ENCODE results near the gene TUBGCP6. TPM values are rescaled to one million over a fixed set of nuclear protein-coding genes. Genes with fewer than 3 reads are reported as not detected.

Gene TUBGCP6
- total and polyA plus RNA-seq, 10 of the 15 experiments (the other 5 are each of a cell fraction or from before 2014, with no cell fraction given), result 0.74 to 41.4 (median 19.4) TPM

DNA sequence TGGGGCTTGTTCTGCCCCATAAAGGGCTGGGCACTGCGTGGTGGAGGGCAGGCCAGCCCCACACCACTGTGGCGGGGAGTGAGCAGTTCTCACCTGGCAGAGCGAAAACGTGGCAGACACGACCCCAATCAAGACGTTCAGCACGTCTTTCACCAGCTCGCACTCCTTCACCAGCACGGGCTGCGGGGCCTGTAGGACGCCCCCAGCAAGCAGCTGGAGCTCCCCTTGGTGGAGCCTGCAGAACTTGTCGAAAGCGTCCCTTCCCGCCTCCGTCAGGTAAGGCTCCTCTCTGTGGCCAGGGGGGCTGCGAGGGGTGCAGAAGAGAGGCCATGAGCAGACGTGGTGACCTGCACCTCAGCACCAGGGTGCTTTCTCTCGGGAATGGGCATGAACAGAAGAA, 11.6 kb downstream of the TUBGCP6 start:
- ChIA-PET CTCF (interaction anchor here (1.2 kb wide), 1 partner anchor 8 kb away, joined by 4 read pairs; no protein-coding TSS in a partner anchor), RAD21 (ENCODE audit: unreplicated experiment) (no interaction called here), POLR2A (no interaction called here), SMC1A (ENCODE audit: uncharacterized antibody, unreplicated experiment) (no interaction called here)
- Histone ChIP-seq H3K4me2 (ENCODE audit: control insufficient read depth, insufficient read depth) (no peak overlapping the region), H3K79me2 (ENCODE audit: control insufficient read depth, insufficient read depth, low read length) (peaks cover 9% of the 10 kb centered on the region), H3K27ac (ENCODE audit: control insufficient read depth, insufficient read depth) (no peak overlapping the region), H3K27me3 (replicated peaks in 1 of 2; ENCODE audit: control insufficient read depth in 2 of 2, insufficient read depth in 2 of 2, low read length in 1 of 2) (no peaks in the 10 kb centered on the region), H4K20me1 (ENCODE audit: control insufficient read depth, insufficient read depth) (no peaks in the 10 kb centered on the region), H3K4me1 (ENCODE audit: control insufficient read depth, insufficient read depth, low read length) (no peaks in the 10 kb centered on the region), H3K36me3 (ENCODE audit: control insufficient read depth in 2 of 2, insufficient read depth in 2 of 2, low read length in 1 of 2) (peaks cover 0 to 8% of the 10 kb centered on the region in 2 experiments; a peak in 2 of 4 replicates), H2AFZ (ENCODE audit: control insufficient read depth, low read depth, low read length) (no peak overlapping the region), H3K9me3 (replicated peaks; ENCODE audit: control insufficient read depth, insufficient read depth, low read length) (no peaks in the 10 kb centered on the region), H3K9ac (ENCODE audit: control insufficient read depth, insufficient read depth, low read length) (no peak overlapping the region), H3K4me3 (no peak overlapping the region)
- ATAC-seq (no peak), FAIRE-seq (no peak), DNase-seq (ENCODE audit: low read depth, low spot score) (no peak)
- in situ Hi-C loops (cut with MboI), result no loop called here
- BruUV-seq (replicated peaks), result no TSS peak
- intact Hi-C loops (cut with micrococcal nuclease; ENCODE audit: unreplicated experiment), result no loop called here
- TF ChIP-seq TBL1XR1 (IDR thresholded peaks at IDR 0.05; ENCODE audit: low read depth, low read length) (no peak), SP1 (IDR thresholded peaks at IDR 0.05; ENCODE audit: low read depth, low read length) (no peak), ASH2L (IDR thresholded peaks at IDR 0.05; ENCODE audit: borderline replicate concordance, low read depth) (no peak), HDGF (IDR thresholded peaks at IDR 0.05) (no peak), PAX5 (IDR thresholded peaks at IDR 0.05; ENCODE audit: borderline replicate concordance, low read depth, low read length) (no peak), ZNF622 (IDR thresholded peaks at IDR 0.05) (no peak), STAT1 (conservative IDR thresholded peaks at IDR 0.05) (no peak), E2F4 (IDR thresholded peaks at IDR 0.05; ENCODE audit: low read depth, low read length) (no peak), IRF4 (IDR thresholded peaks at IDR 0.05; ENCODE audit: low read depth, low read length) (no peak), ZNF217 (IDR thresholded peaks at IDR 0.05) (no peak), MEF2B (IDR thresholded peaks at IDR 0.05; ENCODE audit: partially characterized antibody, poor library complexity, severe bottlenecking) (no peak), SREBF2 (IDR thresholded peaks at IDR 0.05; ENCODE audit: low read length) (no peak), ZNF384 (IDR thresholded peaks at IDR 0.05; ENCODE audit: borderline replicate concordance, low read depth, low read length) (no peak), RAD21 (IDR thresholded peaks at IDR 0.05; ENCODE audit: insufficient read depth, low read depth, low read length) (no peak)
- TF ChIP-seq, protein P1, sequence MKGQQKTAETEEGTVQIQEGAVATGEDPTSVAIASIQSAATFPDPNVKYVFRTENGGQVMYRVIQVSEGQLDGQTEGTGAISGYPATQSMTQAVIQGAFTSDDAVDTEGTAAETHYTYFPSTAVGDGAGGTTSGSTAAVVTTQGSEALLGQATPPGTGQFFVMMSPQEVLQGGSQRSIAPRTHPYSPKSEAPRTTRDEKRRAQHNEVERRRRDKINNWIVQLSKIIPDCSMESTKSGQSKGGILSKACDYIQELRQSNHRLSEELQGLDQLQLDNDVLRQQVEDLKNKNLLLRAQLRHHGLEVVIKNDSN (IDR thresholded peaks at IDR 0.05; ENCODE audit: borderline replicate concordance, extremely low read length, insufficient read depth, low read depth, low read length), result no peak
- 85% methylated on average over 18 of the region's 18 CpGs for WGBS (ENCODE audit: insufficient coverage, insufficient replicate concordance, low lambda C conversion rate, missing lambda C conversion rate)
